SK-N-SH treated with all-trans-retinoic acid at 6 μM for 48 hours (cell line): Measurements from ENCODE around the gene TRIM47.

ENCODE experiments used
- ATAC-seq: fragments of 200-7000 bp; cut with Tn5 transposase; 3 replicates; pipeline ENCODE4 v1.9.1; 2020; ENCODE audit warnings: mild to moderate bottlenecking, moderate library complexity
- ARNTL ChIP-seq: fragments of 450-650 bp; formaldehyde crosslinking; IDR thresholded peaks from 2 replicates; pipeline ENCODE4 v1.5.0; 2020; ENCODE audit warnings: low read depth, mild to moderate bottlenecking, moderate library complexity, borderline replicate concordance
- BACH2 ChIP-seq: fragments of 250-450 bp; sonication (Bioruptor Pico); IDR thresholded peaks from 2 replicates; pipeline ENCODE4 v1.9.0; 2021; ENCODE audit warnings: mild to moderate bottlenecking, borderline replicate concordance
- CREB5 ChIP-seq: fragments of 250-450 bp; sonication (Bioruptor Pico); IDR thresholded peaks from 2 replicates; pipeline ENCODE4 v1.5.1; 2020; ENCODE audit warnings: low read depth, mild to moderate bottlenecking, moderate library complexity
- CSDC2 ChIP-seq: fragments of 250-450 bp; sonication (Bioruptor Pico); IDR thresholded peaks from 2 replicates; pipeline ENCODE4 v1.5.0; 2020; ENCODE audit warnings: mild to moderate bottlenecking, moderate library complexity
- CSRNP3 ChIP-seq: fragments of 250-450 bp; sonication (Bioruptor Pico); IDR thresholded peaks from 2 replicates; pipeline ENCODE4 v1.5.1; 2021; ENCODE audit warnings: mild to moderate bottlenecking, moderate library complexity
- ESRRG ChIP-seq: fragments of 250-450 bp; sonication (Bioruptor Pico); IDR thresholded peaks from 2 replicates; pipeline ENCODE4 v1.6.1; 2021; ENCODE audit warnings: mild to moderate bottlenecking
- GLIS3 ChIP-seq: fragments of 250-450 bp; sonication (Bioruptor Pico); IDR thresholded peaks from 2 replicates; pipeline ENCODE4 v1.5.0; 2020; ENCODE audit warnings: mild to moderate bottlenecking, moderate library complexity
- ISL1 ChIP-seq: fragments of 250-450 bp; sonication (Bioruptor Pico); IDR thresholded peaks from 2 replicates; pipeline ENCODE4 v2.1.2; 2022; ENCODE audit warnings: mild to moderate bottlenecking, moderate library complexity
- OSR1 ChIP-seq: fragments of 250-450 bp; sonication (Bioruptor Pico); IDR thresholded peaks from 2 replicates; pipeline ENCODE4 v1.8.0; 2022; ENCODE audit warnings: moderate library complexity, mild to moderate bottlenecking, inconsistent platforms
- PATZ1 ChIP-seq: fragments of 250-450 bp; sonication (Bioruptor Pico); IDR thresholded peaks from 2 replicates; pipeline ENCODE4 v1.8.0; 2020; ENCODE audit warnings: mild to moderate bottlenecking, moderate library complexity, borderline replicate concordance
- PPARA ChIP-seq: fragments of 250-450 bp; sonication (Bioruptor Pico); IDR thresholded peaks from 2 replicates; pipeline ENCODE4 v1.5.0; 2020; ENCODE audit warnings: mild to moderate bottlenecking, borderline replicate concordance
- SNAI2 ChIP-seq: fragments of 250-450 bp; sonication (Bioruptor Pico); IDR thresholded peaks from 2 replicates; pipeline ENCODE4 v1.5.0; 2020; ENCODE audit warnings: mild to moderate bottlenecking, moderate library complexity
- TCF4 ChIP-seq: fragments of 250-450 bp; sonication (Bioruptor Pico); IDR thresholded peaks from 2 replicates; pipeline ENCODE4 v1.8.0; 2021; ENCODE audit warnings: mild to moderate bottlenecking, moderate library complexity, borderline replicate concordance
- TOX ChIP-seq: fragments of 250-450 bp; sonication (Bioruptor Pico); IDR thresholded peaks from 2 replicates; pipeline ENCODE4 v1.8.0; 2021; ENCODE audit warnings: mild to moderate bottlenecking, moderate library complexity, borderline replicate concordance
- ZC3H10 ChIP-seq: fragments of 250-450 bp; sonication (Bioruptor Pico); IDR thresholded peaks from 2 replicates; pipeline ENCODE4 v1.5.1; 2021; ENCODE audit warnings: mild to moderate bottlenecking, moderate library complexity
- ZFP3 ChIP-seq: fragments of 250-450 bp; sonication (Bioruptor Pico); IDR thresholded peaks from 2 replicates; pipeline ENCODE4 v1.5.0; 2020; ENCODE audit warnings: mild to moderate bottlenecking, moderate library complexity
- ZFP30 ChIP-seq: fragments of 450-650 bp; formaldehyde crosslinking; IDR thresholded peaks from 2 replicates; pipeline ENCODE4 v1.5.0; 2022; ENCODE audit warnings: mild to moderate bottlenecking, moderate library complexity
- ZNF565 ChIP-seq: fragments of 450-650 bp; formaldehyde crosslinking; conservative IDR thresholded peaks from 2 replicates; pipeline ENCODE4 v1.5.0; 2020; ENCODE audit warnings: low read depth, mild to moderate bottlenecking, moderate library complexity
- ZNF70 ChIP-seq: fragments of 450-650 bp; formaldehyde crosslinking; IDR thresholded peaks from 2 replicates; pipeline ENCODE4 v1.5.0; 2020; ENCODE audit warnings: mild to moderate bottlenecking, moderate library complexity
- ZNF8 ChIP-seq: fragments of 450-650 bp; formaldehyde crosslinking; IDR thresholded peaks from 2 replicates; pipeline ENCODE4 v1.5.0; 2020; ENCODE audit warnings: mild to moderate bottlenecking, moderate library complexity
- TF ChIP-seq, protein P1 (sequence below): fragments of 250-450 bp; sonication (Bioruptor Pico); IDR thresholded peaks from 2 replicates; pipeline ENCODE4 v1.8.0; 2021; ENCODE audit warnings: low read depth, mild to moderate bottlenecking, moderate library complexity, borderline replicate concordance
- TF ChIP-seq, protein P2 (sequence below): fragments of 250-450 bp; sonication (Bioruptor Pico); IDR thresholded peaks from 2 replicates; pipeline ENCODE4 v1.5.0; 2020; ENCODE audit warnings: mild to moderate bottlenecking, moderate library complexity

TRIM47 gene

GRCh38 chr17:75875182-75875939, 3.0 kb downstream of the TRIM47 start:
- no peak for TF ChIP-seq CSRNP3
- TF ChIP-seq ESRRG (CRISPR knock-in tag): no peak
- TF ChIP-seq, protein P1, sequence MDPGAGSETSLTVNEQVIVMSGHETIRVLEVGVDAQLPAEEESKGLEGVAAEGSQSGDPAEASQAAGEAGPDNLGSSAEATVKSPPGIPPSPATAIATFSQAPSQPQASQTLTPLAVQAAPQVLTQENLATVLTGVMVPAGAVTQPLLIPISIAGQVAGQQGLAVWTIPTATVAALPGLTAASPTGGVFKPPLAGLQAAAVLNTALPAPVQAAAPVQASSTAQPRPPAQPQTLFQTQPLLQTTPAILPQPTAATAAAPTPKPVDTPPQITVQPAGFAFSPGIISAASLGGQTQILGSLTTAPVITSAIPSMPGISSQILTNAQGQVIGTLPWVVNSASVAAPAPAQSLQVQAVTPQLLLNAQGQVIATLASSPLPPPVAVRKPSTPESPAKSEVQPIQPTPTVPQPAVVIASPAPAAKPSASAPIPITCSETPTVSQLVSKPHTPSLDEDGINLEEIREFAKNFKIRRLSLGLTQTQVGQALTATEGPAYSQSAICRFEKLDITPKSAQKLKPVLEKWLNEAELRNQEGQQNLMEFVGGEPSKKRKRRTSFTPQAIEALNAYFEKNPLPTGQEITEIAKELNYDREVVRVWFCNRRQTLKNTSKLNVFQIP: no peak
- TF ChIP-seq GLIS3 (CRISPR knock-in tag): no peak
- TF ChIP-seq ZFP30 (CRISPR knock-in tag): no peak
- no peak for TF ChIP-seq ZFP3
- no peak for TF ChIP-seq SNAI2 (CRISPR knock-in tag)
- ATAC-seq: no peak

- no peak for ATAC-seq
- TF ChIP-seq ZFP30 (CRISPR knock-in tag) (no peak), TCF4 (no peak), ZNF565 (CRISPR knock-in tag) (no peak), ESRRG (CRISPR knock-in tag) (no peak), CREB5 (CRISPR knock-in tag) (no peak), OSR1 (no peak), PATZ1 (CRISPR knock-in tag) (no peak), PPARA (CRISPR knock-in tag) (no peak), ZNF70 (CRISPR knock-in tag) (no peak), ZNF8 (no peak), TOX (CRISPR knock-in tag) (no peak), ISL1 (CRISPR knock-in tag) (no peak), CSDC2 (CRISPR knock-in tag) (no peak), BACH2 (CRISPR knock-in tag) (no peak), SNAI2 (CRISPR knock-in tag) (no peak)
- TF ChIP-seq, protein P1: no peak
These were observed 3.8 kb downstream of the TRIM47 start for GRCh38 chr17:75874323-75875181.

GRCh38 chr17:75873587-75874322, 4.6 kb downstream of the TRIM47 start:
- ATAC-seq: no peak
- TF ChIP-seq ZC3H10 (CRISPR knock-in tag): no peak
- TF ChIP-seq OSR1: no peak
- TF ChIP-seq BACH2 (CRISPR knock-in tag): no peak
- no peak for TF ChIP-seq CSDC2 (CRISPR knock-in tag)
- TF ChIP-seq ARNTL (CRISPR knock-in tag): no peak
- TF ChIP-seq ZNF565 (CRISPR knock-in tag): no peak
- TF ChIP-seq ISL1 (CRISPR knock-in tag): no peak
- TF ChIP-seq, protein P2, sequence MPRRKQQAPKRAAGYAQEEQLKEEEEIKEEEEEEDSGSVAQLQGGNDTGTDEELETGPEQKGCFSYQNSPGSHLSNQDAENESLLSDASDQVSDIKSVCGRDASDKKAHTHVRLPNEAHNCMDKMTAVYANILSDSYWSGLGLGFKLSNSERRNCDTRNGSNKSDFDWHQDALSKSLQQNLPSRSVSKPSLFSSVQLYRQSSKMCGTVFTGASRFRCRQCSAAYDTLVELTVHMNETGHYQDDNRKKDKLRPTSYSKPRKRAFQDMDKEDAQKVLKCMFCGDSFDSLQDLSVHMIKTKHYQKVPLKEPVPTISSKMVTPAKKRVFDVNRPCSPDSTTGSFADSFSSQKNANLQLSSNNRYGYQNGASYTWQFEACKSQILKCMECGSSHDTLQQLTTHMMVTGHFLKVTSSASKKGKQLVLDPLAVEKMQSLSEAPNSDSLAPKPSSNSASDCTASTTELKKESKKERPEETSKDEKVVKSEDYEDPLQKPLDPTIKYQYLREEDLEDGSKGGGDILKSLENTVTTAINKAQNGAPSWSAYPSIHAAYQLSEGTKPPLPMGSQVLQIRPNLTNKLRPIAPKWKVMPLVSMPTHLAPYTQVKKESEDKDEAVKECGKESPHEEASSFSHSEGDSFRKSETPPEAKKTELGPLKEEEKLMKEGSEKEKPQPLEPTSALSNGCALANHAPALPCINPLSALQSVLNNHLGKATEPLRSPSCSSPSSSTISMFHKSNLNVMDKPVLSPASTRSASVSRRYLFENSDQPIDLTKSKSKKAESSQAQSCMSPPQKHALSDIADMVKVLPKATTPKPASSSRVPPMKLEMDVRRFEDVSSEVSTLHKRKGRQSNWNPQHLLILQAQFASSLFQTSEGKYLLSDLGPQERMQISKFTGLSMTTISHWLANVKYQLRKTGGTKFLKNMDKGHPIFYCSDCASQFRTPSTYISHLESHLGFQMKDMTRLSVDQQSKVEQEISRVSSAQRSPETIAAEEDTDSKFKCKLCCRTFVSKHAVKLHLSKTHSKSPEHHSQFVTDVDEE: no peak
- no peak for TF ChIP-seq GLIS3 (CRISPR knock-in tag)
- TF ChIP-seq CREB5 (CRISPR knock-in tag): no peak
- TF ChIP-seq ZNF8: no peak
- TF ChIP-seq PPARA (CRISPR knock-in tag): no peak
- no peak for TF ChIP-seq ZNF70 (CRISPR knock-in tag)
